Measurements from ENCODE around the gene SLCO2A1.
A peak's percentile ranks its signal among the peaks of the same experiment; 100 is the strongest.

Gene SLCO2A1

GRCh38 chr3:134060561-134061385 is 31.0 kb upstream of the SLCO2A1 start:
- DNase-seq (ENCODE audit: low spot score) = peak; percentile 38

DNA sequence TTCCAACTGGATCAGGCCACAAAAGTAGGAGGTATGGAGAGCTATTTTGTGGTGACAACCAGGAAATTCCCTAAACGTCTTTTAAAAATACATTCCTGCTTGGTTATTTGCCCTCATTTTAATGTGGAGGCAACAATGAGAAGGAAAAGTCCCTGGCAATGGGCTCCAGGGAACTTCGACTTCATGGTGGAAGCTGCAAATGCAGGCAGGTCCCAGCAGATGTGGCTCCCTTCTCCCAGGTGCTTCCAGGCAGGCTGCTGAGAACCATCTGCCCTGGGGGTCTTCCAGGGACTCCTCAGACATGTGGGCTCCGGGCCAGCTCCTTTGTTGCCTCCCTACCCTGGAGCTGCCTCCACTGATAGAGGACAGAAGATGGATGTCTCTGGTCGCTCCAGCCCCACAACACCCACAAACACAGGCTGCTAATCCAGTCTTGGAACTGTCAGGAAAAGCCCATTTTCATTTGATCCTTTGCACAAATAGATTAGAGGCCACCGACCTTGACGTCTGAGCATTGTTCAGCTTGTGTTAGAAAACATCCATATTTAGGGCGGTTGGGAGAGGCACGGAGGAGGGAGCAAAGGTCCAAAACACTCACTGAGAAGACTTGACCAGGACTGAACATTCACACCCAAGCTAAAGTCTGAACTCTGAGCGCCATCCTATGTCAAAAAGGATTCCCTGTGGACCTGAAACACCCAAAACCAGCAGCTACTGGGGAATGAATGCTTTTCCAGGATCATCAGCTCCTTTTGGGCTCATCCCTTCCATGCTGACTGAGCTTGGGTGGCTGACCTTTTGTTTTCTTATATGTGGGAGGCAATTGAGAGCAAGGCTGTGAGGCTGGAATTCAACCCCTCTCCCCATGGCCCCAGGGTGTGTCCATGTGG is 30.2 kb upstream of the SLCO2A1 start:
- no peak for DNase-seq (ENCODE audit: low spot score)

DNA sequence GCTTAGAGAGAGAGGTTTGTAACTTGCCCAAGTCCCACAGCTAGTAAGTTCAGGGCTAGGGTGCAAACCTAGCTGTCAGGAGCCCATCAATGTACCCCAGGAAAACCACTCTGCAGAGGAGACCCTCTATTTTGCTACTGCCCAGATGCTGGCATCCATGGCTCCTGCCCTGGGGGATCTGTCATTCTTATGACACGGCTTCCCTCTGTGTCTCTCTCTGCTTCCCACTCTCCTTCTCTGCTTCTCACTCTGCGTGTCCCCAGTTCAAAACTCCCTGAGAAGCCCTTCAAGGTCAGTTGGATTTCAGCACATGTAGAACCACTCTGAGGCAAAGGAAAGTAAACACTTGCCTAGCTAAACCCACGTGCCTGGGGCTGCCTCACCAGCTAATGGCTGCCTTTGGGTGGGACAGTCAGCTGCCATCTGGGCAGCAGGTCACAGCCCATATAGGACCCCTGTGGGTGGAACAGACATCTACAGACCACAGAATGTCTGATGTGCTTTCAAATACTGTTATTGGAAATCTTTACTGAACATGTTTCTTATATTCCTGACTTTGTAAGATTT is 29.4 kb upstream of the SLCO2A1 start:
- no peak for DNase-seq (ENCODE audit: low spot score)

DNA sequence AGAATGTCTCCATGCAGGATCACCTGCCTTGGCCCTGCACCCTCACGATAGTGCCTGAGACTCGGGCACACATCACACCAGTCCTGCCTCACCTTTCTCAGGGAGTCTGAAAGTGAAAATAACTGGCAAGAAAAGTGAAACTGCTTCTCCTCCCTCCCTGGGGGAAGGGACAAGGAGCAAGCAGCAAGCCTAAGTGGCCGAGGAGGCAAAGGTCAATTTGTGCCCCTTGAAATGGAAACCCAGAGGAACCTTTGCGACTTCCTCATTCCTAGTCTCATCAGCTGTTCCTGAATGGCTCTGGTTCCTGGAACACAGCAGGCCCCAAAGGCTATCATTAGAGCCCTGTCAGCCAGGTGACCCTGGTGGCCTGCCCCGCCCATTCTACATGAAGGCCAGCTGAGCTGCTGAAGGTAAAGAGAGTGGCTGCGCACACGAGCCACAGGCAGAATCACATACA is 28.0 kb upstream of the SLCO2A1 start:
- no peak for DNase-seq (ENCODE audit: low spot score)

GRCh38 chr3:134057006-134057653 is 27.4 kb upstream of the SLCO2A1 start:
- DNase-seq (ENCODE audit: low spot score) = no peak

GRCh38 chr3:134056464-134056891 is 26.8 kb upstream of the SLCO2A1 start:
- DNase-seq (ENCODE audit: low spot score) = no peak

DNA sequence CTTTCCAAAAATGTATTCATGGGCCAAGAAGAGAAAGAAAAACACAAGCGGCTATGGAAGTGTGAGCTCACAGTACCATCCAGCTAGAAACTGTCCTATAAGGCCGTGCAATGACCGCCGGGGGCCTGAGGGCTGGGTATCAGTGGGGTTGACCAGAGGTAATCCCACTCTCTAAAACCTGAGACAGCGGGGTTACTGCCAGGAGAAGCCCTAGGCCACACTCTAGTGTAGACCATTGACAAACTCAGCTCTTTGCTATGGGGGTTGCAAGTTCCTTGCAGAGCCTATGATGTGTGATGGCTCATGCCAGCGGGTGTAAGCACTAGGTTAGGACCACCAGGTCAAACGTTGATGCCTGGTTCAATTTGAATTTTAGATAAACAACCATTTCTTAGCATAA is 25.9 kb upstream of the SLCO2A1 start:
- no peak for DNase-seq (ENCODE audit: low spot score)

DNA sequence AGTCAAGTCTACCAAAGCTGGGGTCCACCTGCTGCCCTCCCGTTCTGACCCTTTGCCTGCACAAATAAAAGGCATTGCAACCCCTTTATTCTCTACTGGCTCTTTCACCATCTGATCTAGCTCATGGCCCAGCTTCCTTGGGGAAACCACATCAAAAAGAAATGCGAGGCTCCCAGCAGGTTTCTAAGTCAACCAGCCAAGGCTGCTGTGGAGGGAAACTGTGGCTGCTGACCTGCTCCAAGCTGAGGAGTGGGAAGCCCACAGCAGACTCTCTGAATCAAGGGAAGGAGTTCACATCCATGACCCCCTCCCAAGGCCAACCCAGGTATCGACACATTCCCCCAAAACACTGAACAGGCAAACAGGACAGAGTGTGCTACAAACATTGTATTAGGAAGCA is 25.2 kb upstream of the SLCO2A1 start:
- DNase-seq (ENCODE audit: low spot score) = no peak

DNA sequence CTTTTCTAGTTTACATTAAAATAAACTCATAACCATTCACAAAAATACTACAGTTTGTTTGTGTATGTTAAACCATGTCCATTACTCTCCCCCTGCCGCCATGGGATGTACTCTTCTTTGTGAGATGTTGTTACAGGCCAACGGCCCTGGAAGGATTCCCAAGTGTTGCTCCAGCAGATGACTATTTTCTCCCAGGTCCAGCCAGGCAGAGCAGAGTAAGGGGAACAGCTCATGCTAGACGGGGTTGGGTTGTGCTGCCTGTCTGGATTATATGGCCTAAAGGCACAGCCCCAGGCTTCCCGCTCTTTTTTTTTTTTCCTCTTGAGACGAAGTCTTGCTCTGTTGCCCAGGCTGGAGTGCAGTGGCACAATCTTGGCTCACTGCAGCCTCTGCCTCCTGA is 24.5 kb upstream of the SLCO2A1 start:
- no peak for DNase-seq (ENCODE audit: low spot score)

GRCh38 chr3:134052370-134052769 is 22.6 kb upstream of the SLCO2A1 start:
- DNase-seq (ENCODE audit: low spot score) = no peak

GRCh38 chr3:134049676-134050075 is 20.0 kb upstream of the SLCO2A1 start:
- no peak for DNase-seq (ENCODE audit: low spot score)

- no peak for DNase-seq (ENCODE audit: low spot score)
Observed at GRCh38 chr3:134048278-134048996, 18.7 kb upstream of the SLCO2A1 start.

DNA sequence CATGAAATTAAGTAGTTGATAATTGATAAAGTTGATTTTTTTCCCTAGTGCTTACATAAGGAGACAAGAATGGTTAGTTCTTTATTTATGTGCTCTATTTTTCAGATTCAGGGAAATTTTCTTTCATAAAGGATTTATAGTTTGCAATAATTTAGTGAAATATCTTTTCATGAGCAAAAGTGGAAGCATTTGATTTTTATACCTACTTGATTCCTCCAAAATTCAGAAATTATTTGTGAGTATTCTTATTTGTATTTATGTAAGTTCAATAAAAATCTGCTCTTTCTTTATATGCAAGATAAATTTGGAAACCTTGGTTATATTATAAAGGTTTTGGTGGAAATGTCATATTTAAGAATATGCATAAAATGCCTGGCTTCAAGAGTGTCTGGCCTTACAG is 14.7 kb upstream of the SLCO2A1 start:
- no peak for DNase-seq (ENCODE audit: low spot score)

DNA sequence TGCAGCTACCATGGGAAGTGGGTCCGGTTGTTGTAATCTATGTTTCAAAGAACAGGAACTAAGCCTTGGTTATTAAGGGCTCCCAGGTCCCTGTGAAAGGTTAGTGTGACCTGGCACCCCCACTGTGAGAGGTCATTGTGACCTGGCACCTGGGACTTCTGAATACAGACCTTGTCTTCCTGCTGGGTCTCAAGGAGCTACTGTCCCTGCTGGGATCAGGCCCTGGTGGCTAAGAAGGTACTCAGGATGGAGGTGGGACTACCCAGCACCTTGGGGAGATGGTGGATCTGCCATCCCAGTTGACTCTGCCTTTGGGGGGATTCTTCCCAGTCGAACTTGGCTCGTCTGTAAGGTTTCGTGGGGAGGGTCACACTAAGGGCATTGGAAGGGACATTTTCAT is 10.3 kb upstream of the SLCO2A1 start:
- DNase-seq (ENCODE audit: low spot score) = no peak

DNA sequence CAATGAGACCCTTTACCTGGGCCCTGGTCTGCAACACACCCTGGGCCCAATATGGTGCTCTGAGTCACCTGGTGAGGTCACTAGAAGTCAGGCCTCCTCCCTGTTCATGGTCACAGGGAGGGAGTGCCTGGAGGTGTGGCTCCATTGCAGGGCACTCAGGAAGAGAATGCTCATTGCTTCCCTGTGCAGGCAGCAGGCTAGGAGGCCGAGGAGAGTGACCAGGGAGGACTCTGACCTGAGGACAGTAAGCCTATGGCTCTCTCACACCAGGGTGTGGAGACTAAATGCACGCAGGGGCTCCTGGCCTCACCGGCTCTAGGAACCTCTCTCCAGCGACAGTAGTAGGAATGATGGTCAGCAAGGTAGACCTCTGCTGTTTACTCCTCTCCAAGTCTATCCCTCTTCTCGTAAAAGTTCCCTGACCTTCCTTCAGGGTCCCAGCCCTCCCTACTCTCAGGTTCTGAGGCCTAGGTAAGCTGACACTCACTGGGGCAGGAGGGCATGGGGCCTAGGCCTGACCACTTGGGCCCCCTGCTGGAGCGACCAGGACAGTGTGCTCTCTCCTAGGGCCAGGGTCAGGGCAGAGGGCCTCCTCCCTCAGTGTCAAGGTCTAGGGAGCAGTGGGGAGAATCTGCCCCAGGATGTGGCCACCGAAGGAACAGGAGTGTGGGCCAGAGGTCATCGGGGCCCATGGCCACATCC is 9.6 kb upstream of the SLCO2A1 start:
- DNase-seq (ENCODE audit: low spot score) = no peak

GRCh38 chr3:134038716-134039115 is 9.0 kb upstream of the SLCO2A1 start:
- no peak for DNase-seq (ENCODE audit: low spot score)

- DNase-seq (ENCODE audit: low spot score) = no peak
Observed at GRCh38 chr3:134038071-134038491, 8.4 kb upstream of the SLCO2A1 start.

- no peak for DNase-seq (ENCODE audit: low spot score)
Observed at GRCh38 chr3:134037168-134037567, 7.4 kb upstream of the SLCO2A1 start.

GRCh38 chr3:134036291-134036690 is 6.6 kb upstream of the SLCO2A1 start:
- DNase-seq (ENCODE audit: low spot score) = no peak

GRCh38 chr3:134035836-134036235 is 6.1 kb upstream of the SLCO2A1 start:
- DNase-seq (ENCODE audit: low spot score) = no peak

All from HuH-7.5 (cell line).